Astrocyte of the cerebellum (primary cell): ENCODE data around the gene CMIP.
A peak's percentile ranks its signal among the peaks of the same experiment; 100 is the strongest.

ENCODE experiments used
- DNase-seq: peaks from one replicate; pipeline ENCODE4 v3.0.0-alpha.2; 2011; ENCODE audit warnings: low read depth
- H3K4me3 ChIP-seq: 2 replicates; pipeline ENCODE4 v1.5.1; 2011; ENCODE audit warnings: mild to moderate bottlenecking, low read depth, low read length, moderate library complexity
- CTCF ChIP-seq: IDR thresholded peaks from 2 replicates; pipeline ENCODE4 v1.5.1; 2012; ENCODE audit warnings: low read length, low read depth, moderate library complexity, mild to moderate bottlenecking; ENCODE audit errors: missing control alignments
- in situ Hi-C: cut with HindIII; loops from 2 replicates; pipeline ENCODE4 v1.10.0; 2017; ENCODE audit warnings: low sequenced_read_pairs

CMIP gene

DNA sequence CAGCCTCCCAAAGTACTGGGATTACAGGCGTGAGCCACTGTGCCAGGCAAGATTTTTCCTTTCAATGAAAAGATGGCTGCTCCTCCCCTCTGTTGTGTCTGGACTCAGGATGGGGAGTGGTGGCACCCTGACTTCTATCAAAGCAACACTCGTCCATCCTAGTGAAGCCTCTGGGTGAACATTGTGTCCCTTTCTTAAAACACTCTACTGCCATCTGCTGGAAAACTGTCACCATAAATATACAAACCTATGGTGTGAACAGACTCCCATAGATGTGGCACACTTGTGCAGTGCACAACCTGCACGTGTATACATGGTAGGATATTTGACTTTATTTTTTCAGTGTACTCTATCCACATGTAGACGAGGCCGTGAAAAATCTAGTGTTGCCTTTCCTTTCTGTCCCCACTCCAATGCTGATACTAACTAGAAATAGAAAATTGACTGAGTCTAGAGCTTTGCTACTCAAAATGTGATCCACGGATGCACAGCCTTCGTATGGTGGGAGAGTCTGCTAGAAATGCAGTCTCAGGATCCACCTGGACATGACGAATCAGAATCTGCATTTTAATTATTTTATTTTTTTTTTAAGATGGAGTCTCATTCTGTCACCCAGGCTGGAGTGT is 278.6 kb downstream of the CMIP start:
- TF ChIP-seq CTCF, result peak; percentile 57
- in situ Hi-C loops, result no loop called here
- no peak overlapping the region for H3K4me3 ChIP-seq
- DNase-seq, result peak; percentile 81

GRCh38 chr16:81728435-81728834 is 283.8 kb downstream of the CMIP start:
- DNase-seq, result no peak
- in situ Hi-C loops, result loop anchor here (25.0 kb wide), 1 partner anchor 691 kb away; the partner anchor contains the start of gene ATMIN
- no peak overlapping the region for H3K4me3 ChIP-seq
- no peak for TF ChIP-seq CTCF

- no peak overlapping the region for H3K4me3 ChIP-seq
- in situ Hi-C loops, result loop anchor here (25.0 kb wide), 1 partner anchor 692 kb away; the partner anchor contains the start of gene ATMIN
- TF ChIP-seq CTCF, result no peak
- DNase-seq, result no peak
Measured at GRCh38 chr16:81729451-81729850, 284.8 kb downstream of the CMIP start.

- peak; percentile 50 for TF ChIP-seq CTCF
- peak overlapping the region; percentile 31 for H3K4me3 ChIP-seq
- peak; percentile 54 for DNase-seq
- in situ Hi-C loops, result loop anchor here (10.0 to 25.0 kb wide), 2 partner anchors 336 to 693 kb away; partner anchors contain the start of gene ATMIN
Measured at GRCh38 chr16:81730090-81731051, 285.8 kb downstream of the CMIP start.

- in situ Hi-C loops, result loop anchor here (10.0 to 25.0 kb wide), 2 partner anchors 337 to 694 kb away; partner anchors contain the start of gene ATMIN
- no peak for TF ChIP-seq CTCF
- no peak for DNase-seq
- no peak overlapping the region for H3K4me3 ChIP-seq
Measured at GRCh38 chr16:81731649-81732048, 287.0 kb downstream of the CMIP start.

DNA sequence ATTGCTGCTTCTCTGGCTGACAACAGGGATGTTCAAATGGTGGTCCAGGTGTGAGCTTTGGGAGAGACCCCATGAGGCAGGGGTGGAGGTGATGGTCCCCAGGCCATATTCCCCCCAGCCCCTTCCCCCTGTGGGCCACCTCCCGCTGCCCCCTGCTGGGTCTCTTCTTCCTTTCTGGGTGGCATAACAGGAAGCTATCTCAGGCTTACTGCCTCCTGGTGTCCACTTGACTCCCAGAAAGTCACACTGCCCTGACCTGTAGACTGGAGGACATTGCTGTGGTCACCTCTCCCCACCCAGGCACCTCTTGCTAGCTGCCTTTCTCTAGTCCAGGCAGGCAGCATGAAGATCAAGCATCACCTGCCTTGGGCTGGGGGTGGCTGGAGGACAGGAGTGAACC is 288.1 kb downstream of the CMIP start:
- no peak for TF ChIP-seq CTCF
- in situ Hi-C loops, result loop anchor here (10.0 to 25.0 kb wide), 2 partner anchors 338 to 695 kb away; partner anchors contain the start of gene ATMIN
- no peak for DNase-seq
- no peak overlapping the region for H3K4me3 ChIP-seq
